IMR-90 (cell line): ENCODE data around the gene CAMTA1.

Source experiments
- BHLHE40 ChIP-seq: fragments of 150-350 bp; IDR thresholded peaks from 2 replicates; pipeline ENCODE4 v1.6.1; 2016; ENCODE audit warnings: mild to moderate bottlenecking, low read depth, low read length
- CEBPB ChIP-seq: IDR thresholded peaks from 2 replicates; pipeline ENCODE4 v1.6.1; 2012; ENCODE audit warnings: low read depth, low read length, improper control_type of control experiment
- CHD1 ChIP-seq: IDR thresholded peaks from 2 replicates; pipeline ENCODE4 v1.6.1; 2012; ENCODE audit warnings: low read depth, low read length, improper control_type of control experiment
- ELK1 ChIP-seq: fragments of 150-350 bp; IDR thresholded peaks from 2 replicates; pipeline ENCODE4 v1.6.1; 2016; ENCODE audit warnings: low read depth, mild to moderate bottlenecking, low read length, moderate library complexity, borderline replicate concordance
- MAFK ChIP-seq: IDR thresholded peaks from 2 replicates; pipeline ENCODE4 v1.6.1; 2012; ENCODE audit warnings: low read depth, low read length, improper control_type of control experiment
- MXI1 ChIP-seq: IDR thresholded peaks from 2 replicates; pipeline ENCODE4 v1.6.1; 2012; ENCODE audit warnings: low read depth, mild to moderate bottlenecking, low read length, moderate library complexity, borderline replicate concordance
- POLR2A ChIP-seq: IDR thresholded peaks from 2 replicates; pipeline ENCODE4 v1.6.1; 2012; ENCODE audit warnings: mild to moderate bottlenecking, low read depth, low read length
- RAD21 ChIP-seq: IDR thresholded peaks from 2 replicates; pipeline ENCODE4 v1.6.1; 2012; ENCODE audit warnings: low read length, improper control_type of control experiment
- RCOR1 ChIP-seq: IDR thresholded peaks from 2 replicates; pipeline ENCODE4 v1.6.1; 2012; ENCODE audit warnings: mild to moderate bottlenecking, low read length, improper control_type of control experiment; ENCODE audit not compliant: insufficient replicate concordance
- RFX5 ChIP-seq: IDR thresholded peaks from 2 replicates; pipeline ENCODE4 v1.8.0; 2012; ENCODE audit warnings: low read depth, mild to moderate bottlenecking, low read length, moderate library complexity
- SMC3 ChIP-seq: fragments of 150-350 bp; IDR thresholded peaks from 2 replicates; pipeline ENCODE4 v1.6.1; 2016; ENCODE audit warnings: low read depth, mild to moderate bottlenecking, antibody characterized with exemption, low read length, moderate library complexity
- TF ChIP-seq, protein P1 (sequence below): conservative IDR thresholded peaks from 2 replicates; pipeline ENCODE4 v1.5.1; 2012; ENCODE audit warnings: mild to moderate bottlenecking, low read depth, low read length, improper control_type of control experiment
- TF ChIP-seq, protein P2 (sequence below): fragments of 150-350 bp; IDR thresholded peaks from 2 replicates; pipeline ENCODE4 v1.6.1; 2017; ENCODE audit warnings: mild to moderate bottlenecking, antibody characterized with exemption, low read length, low read depth

- TF ChIP-seq, protein P1, sequence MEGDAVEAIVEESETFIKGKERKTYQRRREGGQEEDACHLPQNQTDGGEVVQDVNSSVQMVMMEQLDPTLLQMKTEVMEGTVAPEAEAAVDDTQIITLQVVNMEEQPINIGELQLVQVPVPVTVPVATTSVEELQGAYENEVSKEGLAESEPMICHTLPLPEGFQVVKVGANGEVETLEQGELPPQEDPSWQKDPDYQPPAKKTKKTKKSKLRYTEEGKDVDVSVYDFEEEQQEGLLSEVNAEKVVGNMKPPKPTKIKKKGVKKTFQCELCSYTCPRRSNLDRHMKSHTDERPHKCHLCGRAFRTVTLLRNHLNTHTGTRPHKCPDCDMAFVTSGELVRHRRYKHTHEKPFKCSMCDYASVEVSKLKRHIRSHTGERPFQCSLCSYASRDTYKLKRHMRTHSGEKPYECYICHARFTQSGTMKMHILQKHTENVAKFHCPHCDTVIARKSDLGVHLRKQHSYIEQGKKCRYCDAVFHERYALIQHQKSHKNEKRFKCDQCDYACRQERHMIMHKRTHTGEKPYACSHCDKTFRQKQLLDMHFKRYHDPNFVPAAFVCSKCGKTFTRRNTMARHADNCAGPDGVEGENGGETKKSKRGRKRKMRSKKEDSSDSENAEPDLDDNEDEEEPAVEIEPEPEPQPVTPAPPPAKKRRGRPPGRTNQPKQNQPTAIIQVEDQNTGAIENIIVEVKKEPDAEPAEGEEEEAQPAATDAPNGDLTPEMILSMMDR = no peak
- TF ChIP-seq POLR2A (no peak), RFX5 (no peak), CEBPB (no peak), CHD1 (no peak), MAFK (no peak), BHLHE40 (no peak), ELK1 (no peak), RCOR1 (no peak), SMC3 (no peak), MXI1 (no peak), RAD21 (no peak)
- TF ChIP-seq, protein P2, sequence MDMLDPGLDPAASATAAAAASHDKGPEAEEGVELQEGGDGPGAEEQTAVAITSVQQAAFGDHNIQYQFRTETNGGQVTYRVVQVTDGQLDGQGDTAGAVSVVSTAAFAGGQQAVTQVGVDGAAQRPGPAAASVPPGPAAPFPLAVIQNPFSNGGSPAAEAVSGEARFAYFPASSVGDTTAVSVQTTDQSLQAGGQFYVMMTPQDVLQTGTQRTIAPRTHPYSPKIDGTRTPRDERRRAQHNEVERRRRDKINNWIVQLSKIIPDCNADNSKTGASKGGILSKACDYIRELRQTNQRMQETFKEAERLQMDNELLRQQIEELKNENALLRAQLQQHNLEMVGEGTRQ = no peak
Observed at GRCh38 chr1:7326366-7326765, 541.1 kb downstream of the CAMTA1 start.
